Testis (tissue), 3 donors: ENCODE data around the gene PEX26. TPM values are rescaled to one million over a fixed set of nuclear protein-coding genes. Genes with fewer than 3 reads are reported as not detected.

Experiments used
- DNase-seq: peaks from one replicate; pipeline ENCODE4 v3.0.0-alpha.2; 2019
- H3K27ac ChIP-seq, 2 donors: fragments of 200-600 bp; sonication (generic); one replicate each; pipeline ENCODE4 v1.5.1; 2019
- H3K27me3 ChIP-seq: fragments of 200-600 bp; sonication (generic); one replicate; pipeline ENCODE4 v1.5.1; 2019
- H3K36me3 ChIP-seq: fragments of 200-600 bp; sonication (generic); one replicate; pipeline ENCODE4 v1.5.1; 2017; ENCODE audit warnings: low read depth; ENCODE audit errors: missing control alignments
- H3K4me1 ChIP-seq: fragments of 200-600 bp; sonication (generic); one replicate; pipeline ENCODE4 v1.5.1; 2019
- H3K4me3 ChIP-seq, 2 donors: fragments of 200-600 bp; sonication (generic); one replicate each; pipeline ENCODE4 v1.5.1; 2017 to 2019
- H3K9me3 ChIP-seq: fragments of 200-600 bp; sonication (generic); one replicate; pipeline ENCODE4 v1.5.1; 2017
- CTCF ChIP-seq, 3 experiments: fragments of 450-650 bp in 2 of 3; fragments of 200-600 bp in 1 of 3; sonication (generic) in 1 of 3; IDR thresholded peaks; one replicate each; pipeline ENCODE4 v1.5.1; 2016 to 2019; ENCODE audit warnings: antibody characterized with exemption in 3 of 3, mild to moderate bottlenecking in 2 of 3, moderate library complexity in 1 of 3
- POLR2A ChIP-seq: fragments of 450-650 bp; IDR thresholded peaks from one replicate; pipeline ENCODE4 v1.6.1; 2017; ENCODE audit warnings: antibody characterized with exemption, mild to moderate bottlenecking, moderate library complexity
- WGBS, 2 donors: methylation state at CpG; one replicate each; pipeline ENCODE4 v1.1.5; 2018; 5-methylcytosine and 5-hydroxymethylcytosine counted together
- intact Hi-C: fragments of 100-400 bp; cut with DNase I; formaldehyde crosslinking; loops from one replicate; pipeline ENCODE4 v1.15.1; 2023; ENCODE audit warnings: low total_unique reads
- polyA plus RNA-seq: library from polyadenylated mRNA; stranded (reverse); fragments of 350-450 nt; fragmentation: Illumina TruSeq; extraction: RNeasy Lipid Tissue Mini Kit (QIAGEN cat#74804); gene quantifications from one replicate; pipeline ENCODE4 v1.2.3, GENCODE V29; 2014; ENCODE audit warnings: low read depth, low replicate concordance; ENCODE audit not compliant: insufficient read depth
- total RNA-seq, 2 donors: library from RNA; depleted of rRNA; stranded (reverse); fragments of >200 nt; gene quantifications; one replicate each; pipeline ENCODE4 v1.2.3, GENCODE V29; 2016

Gene PEX26
- total and polyA plus RNA-seq, 3 donors from 2014 or later, result 16.8 to 33.4 (median 29.1) TPM

GRCh38 chr22:18087350-18087855, 9.6 kb downstream of the PEX26 start:
- no peak for DNase-seq
- H3K27ac ChIP-seq, result no peak overlapping the region
- no peak overlapping the region for H3K4me3 ChIP-seq
- intact Hi-C loops, result no loop called here
- WGBS, 2 donors, result 69 to 72% methylated on average over 13 of the region's 13 CpGs
- no peaks in the 10 kb centered on the region for H3K36me3 ChIP-seq
- no peaks in the 10 kb centered on the region for H3K9me3 ChIP-seq
- TF ChIP-seq POLR2A, result no peak
- TF ChIP-seq CTCF (IDR thresholded peaks at IDR 0.05), result no peak
- H3K4me1 ChIP-seq, result peaks cover 10% of the 10 kb centered on the region
- no peaks in the 10 kb centered on the region for H3K27me3 ChIP-seq

- Histone ChIP-seq H3K4me1 (peaks cover 12% of the 10 kb centered on the region), H3K27me3 (no peaks in the 10 kb centered on the region), H3K9me3 (no peaks in the 10 kb centered on the region), H3K4me3 (no peak overlapping the region), H3K27ac (no peak overlapping the region), H3K36me3 (no peaks in the 10 kb centered on the region)
- no peak for DNase-seq
- 69 to 80% methylated on average over 11 of the region's 11 CpGs for WGBS, 2 donors
- intact Hi-C loops, result no loop called here
- TF ChIP-seq CTCF (IDR thresholded peaks at IDR 0.05), result no peak
- TF ChIP-seq POLR2A, result no peak
Observed at GRCh38 chr22:18088825-18089568, 11.2 kb downstream of the PEX26 start.

GRCh38 chr22:18090286-18090685, 12.5 kb downstream of the PEX26 start:
- intact Hi-C loops, result no loop called here
- Histone ChIP-seq H3K27ac (no peak overlapping the region), H3K4me3 (no peak overlapping the region), H3K27me3 (no peaks in the 10 kb centered on the region), H3K4me1 (peaks cover 12% of the 10 kb centered on the region), H3K36me3 (no peaks in the 10 kb centered on the region), H3K9me3 (no peaks in the 10 kb centered on the region)
- WGBS, 2 donors, result 91 to 96% methylated on average over 8 of the region's 8 CpGs
- no peak for DNase-seq
- TF ChIP-seq CTCF (IDR thresholded peaks at IDR 0.05) (no peak), POLR2A (no peak)

- TF ChIP-seq CTCF (IDR thresholded peaks at IDR 0.05) (no peak), POLR2A (no peak)
- Histone ChIP-seq H3K27ac (peak overlapping the region; percentile 81 to 88), H3K36me3 (no peaks in the 10 kb centered on the region), H3K9me3 (no peaks in the 10 kb centered on the region), H3K4me1 (peaks cover 12% of the 10 kb centered on the region), H3K27me3 (no peaks in the 10 kb centered on the region), H3K4me3 (peak overlapping the region in 1 of 2 donors; percentile 15)
- DNase-seq, result no peak
- intact Hi-C loops, result no loop called here
- 60 to 65% methylated on average over 7 of the region's 7 CpGs for WGBS, 2 donors
Observed at GRCh38 chr22:18091478-18091877, 13.7 kb downstream of the PEX26 start.
